Activated CD4-positive, CD25-positive, alpha-beta regulatory T cell (primary cell): ENCODE measurements around the gene AKR1E2.
"Not testable (repeated sequence)": the region's sequence is repeated elsewhere in the genome, so short reads cannot be mapped to it uniquely, and the experiment has no call there.

Experiments used
- DNase-seq, 4 experiments: peaks; one replicate each; lab custom pipeline; 2025; lab: John Stamatoyannopoulos, UW

Gene AKR1E2

GRCh38 chr10:4813496-4813895 is 12.5 kb upstream of the AKR1E2 start:
- DNase-seq: no peak

- not testable (repeated sequence) for DNase-seq
Observed at GRCh38 chr10:4815646-4816180, 10.3 kb upstream of the AKR1E2 start.

GRCh38 chr10:4816966-4817365 is 9.0 kb upstream of the AKR1E2 start:
- DNase-seq: no peak

GRCh38 chr10:4819067-4819466 is 6.9 kb upstream of the AKR1E2 start:
- no peak for DNase-seq

- no peak for DNase-seq
Observed at GRCh38 chr10:4819707-4820106, 6.3 kb upstream of the AKR1E2 start.

- DNase-seq: no peak
Observed at GRCh38 chr10:4820804-4821401, 5.1 kb upstream of the AKR1E2 start.

DNA sequence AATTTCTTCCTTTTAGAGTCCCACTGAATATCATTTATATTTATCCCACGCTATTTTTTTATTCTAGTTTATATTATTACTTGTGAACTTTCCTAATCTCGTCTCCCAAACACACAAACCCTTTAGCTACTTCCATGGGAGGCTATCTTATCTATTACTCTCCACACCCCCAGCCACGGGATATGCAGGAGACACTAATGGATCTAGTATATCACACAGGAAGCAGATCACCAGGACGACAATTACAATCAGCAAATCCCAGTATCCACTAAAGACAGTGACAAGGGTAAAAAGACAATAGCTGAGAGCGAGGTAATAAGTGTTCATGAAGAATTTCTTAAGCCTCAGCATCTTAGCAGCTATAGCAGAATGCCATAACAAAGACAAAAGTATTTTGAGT is 3.8 kb upstream of the AKR1E2 start:
- no peak for DNase-seq

- no peak for DNase-seq
Observed at GRCh38 chr10:4824791-4825310, 1.2 kb upstream of the AKR1E2 start.

DNA sequence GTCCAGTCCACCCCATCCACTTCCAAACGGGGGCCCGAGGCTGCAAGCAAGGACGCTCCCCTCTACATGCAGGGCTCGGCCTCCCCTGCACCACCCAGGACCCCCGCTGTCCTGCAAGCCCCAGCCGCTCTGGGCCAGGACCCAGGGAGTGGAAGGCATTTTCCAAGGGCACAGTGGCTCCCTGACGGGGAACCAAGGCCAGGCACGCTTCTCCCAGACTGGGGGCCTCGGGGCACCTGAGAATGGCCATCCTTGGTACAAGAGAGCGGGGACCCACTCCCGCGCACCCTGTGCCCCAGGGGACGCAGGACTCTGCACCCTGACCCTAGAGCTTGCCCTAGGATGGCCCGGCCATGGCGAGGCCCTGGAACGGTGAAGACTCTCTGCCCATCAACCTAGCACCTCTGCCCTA is 545 bp upstream of the AKR1E2 start:
- DNase-seq: no peak

DNA sequence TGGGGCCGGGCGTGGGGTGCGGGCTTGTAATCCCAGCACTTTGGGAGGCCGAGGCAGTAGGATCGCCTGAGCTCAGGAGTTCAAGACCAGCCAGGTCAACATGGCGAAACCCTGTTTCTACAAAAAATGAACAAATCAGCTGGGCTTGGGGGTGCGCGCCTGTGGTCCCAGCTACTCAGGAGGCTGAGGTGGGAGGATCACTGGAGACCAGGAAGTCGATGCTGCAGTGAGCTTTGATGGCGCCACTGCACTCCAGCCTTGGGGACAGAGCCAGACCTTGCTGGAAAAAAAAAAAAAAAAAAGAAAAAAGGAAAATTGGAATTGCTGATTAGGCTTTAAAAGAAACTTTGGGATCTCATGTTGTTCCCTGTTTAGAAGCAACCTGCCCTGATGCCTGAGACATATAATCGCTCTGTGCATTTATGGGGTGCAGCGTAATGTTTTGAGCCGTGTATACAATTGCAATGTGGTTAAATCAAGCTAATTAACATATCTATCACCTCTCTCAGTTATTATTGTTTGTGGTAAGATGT is 851 bp downstream of the AKR1E2 start:
- no peak for DNase-seq

DNA sequence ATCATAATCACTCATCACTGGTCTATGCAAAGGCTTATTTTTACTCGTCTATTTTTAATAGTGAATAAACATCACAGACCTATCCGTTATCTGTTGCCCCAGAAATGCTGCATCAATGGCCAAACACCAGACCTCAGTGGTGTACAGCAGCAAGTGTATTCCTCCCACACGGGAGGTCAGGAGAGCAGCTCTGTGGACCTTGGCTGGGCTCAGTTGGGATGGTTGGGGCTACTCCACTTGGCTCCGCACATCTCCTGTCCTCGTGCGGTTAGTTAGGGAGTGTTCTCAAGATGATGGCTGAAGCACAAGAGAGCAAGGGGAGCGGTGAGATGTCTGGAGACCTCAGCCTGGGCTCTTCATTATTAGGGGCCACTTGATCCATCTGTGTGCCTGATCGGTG is 2.0 kb downstream of the AKR1E2 start:
- no peak for DNase-seq

- DNase-seq: no peak
Observed at GRCh38 chr10:4830551-4830950, 4.5 kb downstream of the AKR1E2 start.

GRCh38 chr10:4831091-4831490 is 5.1 kb downstream of the AKR1E2 start:
- DNase-seq: no peak

GRCh38 chr10:4833286-4833685 is 7.3 kb downstream of the AKR1E2 start:
- DNase-seq: no peak

- DNase-seq: no peak
Observed at GRCh38 chr10:4834898-4835405, 8.9 kb downstream of the AKR1E2 start.

GRCh38 chr10:4835494-4835918 is 9.5 kb downstream of the AKR1E2 start:
- no peak for DNase-seq

DNA sequence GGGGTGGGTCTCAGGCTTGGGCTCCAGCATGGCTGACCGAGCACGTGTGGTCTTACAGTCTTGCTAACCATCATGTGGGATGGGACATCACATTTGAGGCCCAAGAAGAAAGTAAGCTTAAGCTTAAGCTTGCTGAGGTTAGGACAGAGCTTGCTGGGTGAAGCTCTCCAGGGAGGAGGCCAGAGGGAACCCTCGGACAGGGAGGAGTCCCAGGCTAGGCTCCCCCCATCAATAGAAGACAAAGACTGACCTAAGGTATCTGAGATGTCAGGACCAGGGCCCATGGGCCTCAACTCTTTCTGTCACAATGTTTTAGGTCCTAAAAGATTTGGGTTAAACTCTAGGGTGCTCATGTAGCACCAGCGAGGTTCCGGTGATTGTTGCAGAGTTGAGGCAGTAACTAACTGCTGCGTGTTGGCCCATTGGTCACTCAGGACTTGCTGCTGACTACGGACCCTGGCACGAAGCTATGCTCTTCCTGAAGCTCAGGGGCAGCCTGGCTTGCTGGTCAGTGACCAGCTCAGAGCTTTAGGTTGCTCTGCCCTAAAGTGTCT is 10.5 kb downstream of the AKR1E2 start:
- DNase-seq: no peak

DNA sequence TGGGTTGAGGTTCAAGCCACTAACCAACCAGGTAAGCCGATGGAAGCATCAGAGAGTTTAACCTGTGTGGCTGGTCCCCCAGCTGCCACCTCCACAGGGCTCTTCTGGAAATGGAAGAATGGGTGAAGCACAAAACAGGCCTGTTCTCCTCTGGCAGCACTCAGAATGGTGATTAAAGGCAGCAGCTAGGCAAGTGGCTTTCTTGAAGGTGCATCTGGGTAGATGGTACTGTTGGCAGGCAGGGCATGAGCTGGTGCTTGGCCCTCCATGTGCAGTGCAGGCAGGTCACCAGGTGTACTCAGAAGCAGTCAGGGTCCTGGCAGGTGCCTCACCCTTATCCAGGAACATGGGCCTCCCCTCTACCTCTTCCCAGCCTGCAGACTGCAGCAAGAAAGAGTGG is 11.5 kb downstream of the AKR1E2 start:
- DNase-seq: no peak

- DNase-seq: no peak
Observed at GRCh38 chr10:4838743-4839142, 12.7 kb downstream of the AKR1E2 start.

GRCh38 chr10:4839353-4839752 is 13.3 kb downstream of the AKR1E2 start:
- DNase-seq: no peak

- DNase-seq: no peak
Observed at GRCh38 chr10:4840151-4840550, 14.1 kb downstream of the AKR1E2 start.

GRCh38 chr10:4843525-4844180 is 17.6 kb downstream of the AKR1E2 start:
- no peak for DNase-seq

DNA sequence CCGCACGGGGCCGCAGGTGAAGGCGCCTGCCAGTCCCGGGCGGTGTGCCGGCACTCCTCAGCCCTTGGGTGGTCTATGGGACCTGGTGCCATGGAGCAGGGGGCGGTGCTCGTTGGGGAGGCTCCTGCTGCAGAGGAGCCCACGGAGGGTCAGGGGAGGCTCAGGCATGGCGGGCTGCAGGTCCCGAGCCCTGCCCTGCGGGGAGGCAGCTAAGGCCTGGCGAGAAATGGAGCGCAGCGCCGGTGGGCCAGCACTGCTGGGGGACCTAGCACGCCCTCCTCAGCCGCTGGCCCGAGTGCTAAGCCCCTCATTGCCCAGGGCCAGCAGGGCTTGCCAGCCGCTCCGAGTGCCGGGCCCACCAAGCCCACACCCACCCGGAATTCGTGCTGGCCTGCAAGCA is 18.9 kb downstream of the AKR1E2 start:
- DNase-seq: no peak
